ENCODE data around the gene APBB2.

GRCh38 chr4:41183021-41183553, 31.3 kb downstream of the APBB2 start:
- TF ChIP-seq CTCF (IDR thresholded peaks at IDR 0.05) = no peak
- no peak for TF ChIP-seq POLR2A (IDR thresholded peaks at IDR 0.05)
